OCI-LY1 (cell line): ENCODE data around the gene ZSCAN23.

ENCODE experiments used
- H2AFZ ChIP-seq: fragments of 200-600 bp; sonication (generic), shearing (Covaris generic); 2 replicates; pipeline ENCODE4 v1.6.0; 2014; ENCODE audit warnings: antibody characterized with exemption, mild to moderate bottlenecking, low read length
- H3F3A ChIP-seq: fragments of 200-600 bp; sonication (generic), shearing (Covaris generic); 2 replicates; pipeline ENCODE4 v1.6.0; 2014; ENCODE audit warnings: mild to moderate bottlenecking, antibody characterized with exemption, low read length, moderate library complexity; ENCODE audit not compliant: insufficient read depth
- H3K27ac ChIP-seq: fragments of 200-600 bp; sonication (generic); 2 replicates; pipeline ENCODE4 v1.5.1; 2014; ENCODE audit warnings: low read length, mixed run types, mild to moderate bottlenecking, low read depth; ENCODE audit not compliant: poor library complexity, severe bottlenecking
- H3K27me3 ChIP-seq: fragments of 200-600 bp; sonication (generic); 2 replicates; pipeline ENCODE4 v1.6.0; 2014; ENCODE audit warnings: antibody characterized with exemption, mild to moderate bottlenecking, low read length, moderate library complexity; ENCODE audit not compliant: insufficient read depth
- H3K36me3 ChIP-seq: fragments of 200-600 bp; sonication (generic); 2 replicates; pipeline ENCODE4 v1.6.1; 2014; ENCODE audit warnings: mild to moderate bottlenecking, antibody characterized with exemption, low read length, moderate library complexity, mixed read lengths; ENCODE audit not compliant: insufficient read depth
- H3K4me1 ChIP-seq: fragments of 200-600 bp; sonication (generic); 2 replicates; pipeline ENCODE4 v1.5.1; 2014; ENCODE audit warnings: mild to moderate bottlenecking, low read length, moderate library complexity; ENCODE audit not compliant: insufficient read depth, severe bottlenecking
- H3K4me2 ChIP-seq: fragments of 200-600 bp; sonication (generic), shearing (Covaris generic); 2 replicates; pipeline ENCODE4 v1.6.1; 2014; ENCODE audit warnings: low read length
- H3K4me3 ChIP-seq: fragments of 200-600 bp; sonication (generic); 2 replicates; pipeline ENCODE4 v1.5.1; 2014; ENCODE audit warnings: low read length, low read depth, mild to moderate bottlenecking, mixed read lengths; ENCODE audit not compliant: poor library complexity, severe bottlenecking
- H3K79me2 ChIP-seq: fragments of 200-600 bp; shearing (Covaris generic); 2 replicates; pipeline ENCODE4 v1.6.1; 2016; ENCODE audit warnings: mixed run types, low read length, mixed read lengths; ENCODE audit not compliant: insufficient read depth
- H3K9ac ChIP-seq: fragments of 200-600 bp; sonication (generic), shearing (Covaris generic); 2 replicates; pipeline ENCODE4 v1.6.1; 2014; ENCODE audit warnings: mild to moderate bottlenecking, low read length, mixed read lengths
- H3K9me2 ChIP-seq: fragments of 200-600 bp; sonication (generic), shearing (Covaris generic); 2 replicates; pipeline ENCODE4 v1.6.1; 2014; ENCODE audit warnings: low read depth, mild to moderate bottlenecking, low read length, mixed read lengths
- H3K9me3 ChIP-seq: fragments of 200-600 bp; shearing (Covaris generic); 2 replicates; pipeline ENCODE4 v1.6.1; 2014; ENCODE audit warnings: low read length, mixed read lengths
- H4K20me1 ChIP-seq: fragments of 200-600 bp; sonication (generic), shearing (Covaris generic); 2 replicates; pipeline ENCODE4 v1.6.0; 2016; ENCODE audit warnings: mild to moderate bottlenecking, low read length; ENCODE audit not compliant: insufficient read depth
- CTCF ChIP-seq: fragments of 200-600 bp; sonication (generic), shearing (Covaris generic); IDR thresholded peaks from 2 replicates; pipeline ENCODE4 v1.5.1; 2017; ENCODE audit warnings: mild to moderate bottlenecking, antibody characterized with exemption, low read length, moderate library complexity, mixed read lengths
- EZH2 ChIP-seq: fragments of 200-600 bp; sonication (generic), shearing (Covaris generic); IDR thresholded peaks from 2 replicates; pipeline ENCODE4 v1.8.0; 2017; ENCODE audit warnings: borderline replicate concordance, mixed run types, mild to moderate bottlenecking, antibody characterized with exemption, low read length, moderate library complexity, mixed read lengths

Gene ZSCAN23

GRCh38 chr6:28390688-28391087, 52.6 kb downstream of the ZSCAN23 start:
- peaks cover 6% of the 10 kb centered on the region for H3K4me1 ChIP-seq
- peaks cover 95% of the 10 kb centered on the region for H3K36me3 ChIP-seq
- no peak overlapping the region for H3K9ac ChIP-seq
- H3F3A ChIP-seq = no peaks in the 10 kb centered on the region
- H3K27ac ChIP-seq = no peak overlapping the region
- peaks cover 3% of the 10 kb centered on the region; the same call in 1 of the 2 replicates for H3K79me2 ChIP-seq
- H3K9me3 ChIP-seq = peaks cover 20% of the 10 kb centered on the region
- no peak for TF ChIP-seq EZH2
- no peak for TF ChIP-seq CTCF
- no peaks in the 10 kb centered on the region for H3K27me3 ChIP-seq
- H3K4me2 ChIP-seq = no peak overlapping the region
- no peaks in the 10 kb centered on the region for H4K20me1 ChIP-seq
- H2AFZ ChIP-seq = no peak overlapping the region
- H3K9me2 ChIP-seq = no peaks in the 10 kb centered on the region
- no peak overlapping the region for H3K4me3 ChIP-seq

GRCh38 chr6:28384143-28384533, 59.2 kb downstream of the ZSCAN23 start:
- no peak for TF ChIP-seq CTCF
- no peak for TF ChIP-seq EZH2
- Histone ChIP-seq H3K9me2 (no peaks in the 10 kb centered on the region), H3K27ac (peak overlapping the region; percentile 59), H3K36me3 (peaks cover 72% of the 10 kb centered on the region), H3K4me1 (peaks cover 17% of the 10 kb centered on the region), H3F3A (0 out of 2 replicates have a peak, but pooled peaks cover 9% of the 10 kb centered on the region), H3K9me3 (peaks cover 4% of the 10 kb centered on the region), H3K4me2 (peak overlapping the region; percentile 65), H3K27me3 (no peaks in the 10 kb centered on the region), H2AFZ (no peak overlapping the region), H3K4me3 (no peak overlapping the region), H3K79me2 (no peaks in the 10 kb centered on the region), H3K9ac (no peak overlapping the region; the same call in 1 of the 2 replicates), H4K20me1 (no peaks in the 10 kb centered on the region)

GRCh38 chr6:28383235-28384142, 59.8 kb downstream of the ZSCAN23 start:
- Histone ChIP-seq H3K4me3 (peak overlapping the region; percentile 53), H3K4me1 (peaks cover 17% of the 10 kb centered on the region), H4K20me1 (no peaks in the 10 kb centered on the region), H3K27me3 (no peaks in the 10 kb centered on the region), H3F3A (0 out of 2 replicates have a peak, but pooled peaks cover 9% of the 10 kb centered on the region), H3K9ac (peak overlapping the region; percentile 42), H3K79me2 (no peaks in the 10 kb centered on the region), H3K27ac (peak overlapping the region; percentile 59), H3K9me3 (peaks cover 8% of the 10 kb centered on the region), H2AFZ (no peak overlapping the region), H3K36me3 (peaks cover 72% of the 10 kb centered on the region), H3K9me2 (no peaks in the 10 kb centered on the region), H3K4me2 (peak overlapping the region; percentile 65)
- TF ChIP-seq CTCF = peak; percentile 51; the same call in 1 of the 2 replicates
- TF ChIP-seq EZH2 = no peak
